GM12878 (cell line): ENCODE results near the gene RND1. TPM values are rescaled to one million over a fixed set of nuclear protein-coding genes. Genes with fewer than 3 reads are reported as not detected.

ENCODE experiments used
- ATAC-seq: fragments of 200-7000 bp; cut with Tn5 transposase; 3 replicates; pipeline ENCODE4 v1.9.1; 2020; ENCODE audit warnings: mild to moderate bottlenecking, moderate library complexity
- BruUV-seq: library from RNA; stranded (reverse); fragments of 400-500 nt; replicated peaks from 2 replicates; lab custom pipeline; 2021; lab: Mats Ljungman, UMichigan
- CTCF ChIA-PET: fragments of 300-600 bp; sonication (Branson Sonifier 250); formaldehyde crosslinking; extraction: SDS; loops from one replicate; lab custom pipeline; 2021; ENCODE audit warnings: inconsistent platforms; lab: Yijun Ruan, JAX
- POLR2A ChIA-PET: fragments of 350-600 bp; formaldehyde crosslinking; extraction: SDS; loops from one replicate; lab custom pipeline; 2021; ENCODE audit warnings: inconsistent platforms; lab: Charles Lee
- RAD21 ChIA-PET: fragments of 300-600 bp; sonication (Branson Sonifier 250); formaldehyde crosslinking; loops from one replicate; lab custom pipeline; 2023; ENCODE audit warnings: antibody characterized with exemption; ENCODE audit not compliant: unreplicated experiment; lab: Charles Lee
- SMC1A ChIA-PET: fragments of 300-600 bp; sonication (Branson Sonifier 250); formaldehyde crosslinking; loops from one replicate; lab custom pipeline; 2023; ENCODE audit not compliant: unreplicated experiment, uncharacterized antibody; lab: Charles Lee
- DNase-seq: peaks from one replicate; pipeline ENCODE4 v3.0.0-alpha.2; 2011; ENCODE audit warnings: low read depth, low spot score
- FAIRE-seq: peaks from 3 replicates; lab custom pipeline; 2011; peaks lifted over from hg19 to GRCh38; lab: Jason Lieb, UNC
- H2AFZ ChIP-seq: 2 replicates; pipeline ENCODE4 v1.6.0; 2011; ENCODE audit warnings: low read depth, low read length, control low read depth; ENCODE audit not compliant: control insufficient read depth
- H3K27ac ChIP-seq: 2 replicates; pipeline ENCODE4 v1.5.1; 2011; ENCODE audit warnings: control low read depth; ENCODE audit not compliant: control insufficient read depth, insufficient read depth
- H3K27me3 ChIP-seq, 2 experiments: replicated peaks in 1 of 2; 2 replicates each; pipeline versions ENCODE4 v1.6.0 to v1.6.1; 2011; ENCODE audit warnings: low read length in 1 of 2; ENCODE audit not compliant: control insufficient read depth in 2 of 2, insufficient read depth in 2 of 2
- H3K36me3 ChIP-seq, 2 experiments: 2 replicates each; pipeline ENCODE4 v1.5.1; 2011; ENCODE audit warnings: low read length in 1 of 2; ENCODE audit not compliant: control insufficient read depth in 2 of 2, insufficient read depth in 2 of 2
- H3K4me1 ChIP-seq: 2 replicates; pipeline ENCODE4 v1.6.1; 2011; ENCODE audit warnings: mild to moderate bottlenecking, low read length, moderate library complexity, mixed read lengths; ENCODE audit not compliant: control insufficient read depth, insufficient read depth
- H3K4me2 ChIP-seq: 2 replicates; pipeline ENCODE4 v1.6.0; 2011; ENCODE audit warnings: control low read depth; ENCODE audit not compliant: control insufficient read depth, insufficient read depth
- H3K4me3 ChIP-seq: fragments of 200-600 bp; sonication (generic); 2 replicates; pipeline ENCODE4 v1.5.1; 2016
- H3K79me2 ChIP-seq: 2 replicates; pipeline ENCODE4 v1.6.0; 2011; ENCODE audit warnings: low read length; ENCODE audit not compliant: control insufficient read depth, insufficient read depth
- H3K9ac ChIP-seq: 2 replicates; pipeline ENCODE4 v1.8.0; 2011; ENCODE audit warnings: low read length, control low read depth, mixed read lengths; ENCODE audit not compliant: control insufficient read depth, insufficient read depth
- H3K9me3 ChIP-seq: replicated peaks from 3 replicates; pipeline ENCODE4 v1.5.1; 2011; ENCODE audit warnings: mild to moderate bottlenecking, low read length; ENCODE audit not compliant: control insufficient read depth, insufficient read depth
- H4K20me1 ChIP-seq: 2 replicates; pipeline ENCODE4 v1.6.0; 2011; ENCODE audit not compliant: control insufficient read depth, insufficient read depth
- CREB1 ChIP-seq: IDR thresholded peaks from 2 replicates; pipeline ENCODE4 v1.6.1; 2012; ENCODE audit warnings: low read depth, mild to moderate bottlenecking, inconsistent platforms
- ETV6 ChIP-seq, 2 experiments: fragments of 450-650 bp in 1 of 2; IDR thresholded peaks in 1 of 2; conservative IDR thresholded peaks in 1 of 2; 2 replicates each; pipeline ENCODE4 v1.6.1; 2014; ENCODE audit warnings: antibody characterized with exemption in 1 of 2, borderline replicate concordance in 1 of 2, low read depth in 1 of 2, mild to moderate bottlenecking in 1 of 2, moderate library complexity in 1 of 2
- FOS ChIP-seq: IDR thresholded peaks from 3 replicates; pipeline ENCODE4 v1.6.1; 2011; ENCODE audit warnings: borderline replicate concordance; ENCODE audit not compliant: insufficient read length; ENCODE audit errors: extremely low read depth
- FOXK2 ChIP-seq: fragments of 450-650 bp; IDR thresholded peaks from 2 replicates; pipeline ENCODE4 v1.6.1; 2017; ENCODE audit warnings: mild to moderate bottlenecking, moderate library complexity
- HDGF ChIP-seq: fragments of 450-650 bp; IDR thresholded peaks from 2 replicates; pipeline ENCODE4 v1.6.1; 2016; ENCODE audit warnings: antibody characterized with exemption
- IKZF2 ChIP-seq, 2 experiments: fragments of 450-650 bp; IDR thresholded peaks; 2 replicates each; pipeline ENCODE4 v1.6.1; 2017; ENCODE audit warnings: mild to moderate bottlenecking in 2 of 2, moderate library complexity in 2 of 2
- NFIC ChIP-seq: IDR thresholded peaks from 2 replicates; pipeline ENCODE4 v1.6.1; 2012; ENCODE audit warnings: low read depth, mild to moderate bottlenecking, inconsistent platforms, low read length, moderate library complexity
- PAX5 ChIP-seq: IDR thresholded peaks from 2 replicates; pipeline ENCODE4 v1.6.1; 2011; ENCODE audit warnings: low read depth, low read length, borderline replicate concordance
- POU2F2 ChIP-seq: IDR thresholded peaks from 3 replicates; pipeline ENCODE4 v1.6.1; 2011; ENCODE audit warnings: low read depth, mild to moderate bottlenecking, low read length, borderline replicate concordance
- RAD51 ChIP-seq: fragments of 450-650 bp; IDR thresholded peaks from 2 replicates; pipeline ENCODE4 v1.6.1; 2016; ENCODE audit warnings: moderate library complexity, mild to moderate bottlenecking, inconsistent platforms
- TARDBP ChIP-seq: IDR thresholded peaks from 2 replicates; pipeline ENCODE4 v1.6.1; 2016; ENCODE audit warnings: borderline replicate concordance
- ZNF622 ChIP-seq: fragments of 450-650 bp; IDR thresholded peaks from 2 replicates; pipeline ENCODE4 v1.6.1; 2017; ENCODE audit warnings: mild to moderate bottlenecking, inconsistent platforms
- WGBS: methylation state at CpG from one replicate; pipeline ENCODE4 v1.1.6; 2016; ENCODE audit warnings: low lambda C conversion rate; ENCODE audit not compliant: insufficient replicate concordance, insufficient coverage; ENCODE audit errors: missing lambda C conversion rate; 5-methylcytosine and 5-hydroxymethylcytosine counted together
- in situ Hi-C: fragments of 300-500 bp; cut with MboI; formaldehyde crosslinking; loops from 9 replicates; pipeline ENCODE4 v1.14.3; 2018; ENCODE audit warnings: mixed read lengths
- intact Hi-C: fragments of 100-400 bp; cut with micrococcal nuclease; formaldehyde crosslinking; loops from one replicate; pipeline ENCODE4 v1.14.2; 2022; ENCODE audit not compliant: unreplicated experiment
- polyA plus RNA-seq, 11 experiments: library from polyadenylated mRNA; depleted of rRNA in 4 of 11; unstranded in 6 of 11; stranded (reverse) in 5 of 11; fragments of >200 nt; fragmentation: Nextera tagmentation in 4 of 11; fragmentation: Illumina TruSeq in 1 of 11; extraction: Ambion mirVana in 4 of 11; extraction: Trizol in 1 of 11; gene quantifications; 1 replicate in 1 of 11; 2 replicates in 10 of 11; pipeline versions ENCODE4 v1.2.1 to v1.2.3, GENCODE V29; 2011 to 2016; ENCODE audit warnings: inconsistent platforms in 2 of 11, missing spikeins in 2 of 11, low read depth in 1 of 11
- total RNA-seq, 4 experiments: library from RNA; depleted of rRNA in 3 of 4; stranded (reverse); fragments of >200 nt in 3 of 4; fragmentation: Illumina TruSeq in 1 of 4; extraction: Trizol in 1 of 4; gene quantifications; 2 replicates each; pipeline versions ENCODE4 v1.2.1 to v1.2.3, GENCODE V29; 2013 to 2021
- TF ChIP-seq, protein P1 (sequence below): IDR thresholded peaks from 2 replicates; pipeline ENCODE4 v1.6.1; 2011; ENCODE audit warnings: borderline replicate concordance, low read depth, mild to moderate bottlenecking, moderate library complexity, low read length; ENCODE audit not compliant: insufficient read depth, poor library complexity, severe bottlenecking
- TF ChIP-seq, protein P2 (sequence below): IDR thresholded peaks from 2 replicates; pipeline ENCODE4 v1.6.1; 2011; ENCODE audit warnings: borderline replicate concordance, low read depth, mild to moderate bottlenecking, moderate library complexity, mixed read lengths, low read length; ENCODE audit not compliant: insufficient read depth; ENCODE audit errors: extremely low read length

RND1 gene
- total and polyA plus RNA-seq, 10 of the 15 experiments (the other 5 are each of a cell fraction or from before 2014, with no cell fraction given), result 0.24 to 5.1 (median 1.5) TPM

DNA sequence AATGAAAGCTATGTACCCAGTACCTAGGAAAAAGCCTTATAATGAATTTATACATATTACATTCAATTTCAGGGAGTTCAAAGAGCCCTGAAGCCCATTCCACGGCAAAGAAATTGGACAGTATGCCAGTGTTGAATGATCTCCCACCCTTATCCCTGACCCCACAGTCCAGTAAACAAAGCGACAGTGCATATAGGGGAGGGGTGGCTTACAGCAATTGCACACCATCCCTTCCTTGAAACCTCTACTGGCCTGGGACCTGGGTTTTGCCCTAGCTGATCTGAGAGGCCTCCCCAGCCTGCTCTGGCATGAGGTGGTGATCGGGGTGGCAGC is 17.3 kb upstream of the RND1 start:
- ATAC-seq (no peak), FAIRE-seq (no peak), DNase-seq (no peak)
- H3K9me3 ChIP-seq, result no peaks in the 10 kb centered on the region
- ChIA-PET CTCF (interaction anchor here (1.2 to 1.8 kb wide), 4 partner anchors 8 to 53 kb away, joined by 3 to 12 read pairs (median 4); no protein-coding TSS in a partner anchor), SMC1A (interaction anchor here (1.6 to 2.5 kb wide), 2 partner anchors 27 to 30 kb away, joined by 5 to 10 read pairs; no protein-coding TSS in a partner anchor), POLR2A (no interaction called here), RAD21 (no interaction called here)
- TF ChIP-seq TARDBP, result no peak
- TF ChIP-seq NFIC, result no peak
- no peak for TF ChIP-seq FOS
- no peak for TF ChIP-seq CREB1
- no peak for TF ChIP-seq RAD51
- no peak for TF ChIP-seq ZNF622
- no peak for TF ChIP-seq FOXK2
- TF ChIP-seq, protein P1, sequence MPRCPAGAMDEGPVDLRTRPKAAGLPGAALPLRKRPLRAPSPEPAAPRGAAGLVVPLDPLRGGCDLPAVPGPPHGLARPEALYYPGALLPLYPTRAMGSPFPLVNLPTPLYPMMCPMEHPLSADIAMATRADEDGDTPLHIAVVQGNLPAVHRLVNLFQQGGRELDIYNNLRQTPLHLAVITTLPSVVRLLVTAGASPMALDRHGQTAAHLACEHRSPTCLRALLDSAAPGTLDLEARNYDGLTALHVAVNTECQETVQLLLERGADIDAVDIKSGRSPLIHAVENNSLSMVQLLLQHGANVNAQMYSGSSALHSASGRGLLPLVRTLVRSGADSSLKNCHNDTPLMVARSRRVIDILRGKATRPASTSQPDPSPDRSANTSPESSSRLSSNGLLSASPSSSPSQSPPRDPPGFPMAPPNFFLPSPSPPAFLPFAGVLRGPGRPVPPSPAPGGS, result no peak
- TF ChIP-seq PAX5, result no peak
- no peak for TF ChIP-seq HDGF
- TF ChIP-seq, protein P2, sequence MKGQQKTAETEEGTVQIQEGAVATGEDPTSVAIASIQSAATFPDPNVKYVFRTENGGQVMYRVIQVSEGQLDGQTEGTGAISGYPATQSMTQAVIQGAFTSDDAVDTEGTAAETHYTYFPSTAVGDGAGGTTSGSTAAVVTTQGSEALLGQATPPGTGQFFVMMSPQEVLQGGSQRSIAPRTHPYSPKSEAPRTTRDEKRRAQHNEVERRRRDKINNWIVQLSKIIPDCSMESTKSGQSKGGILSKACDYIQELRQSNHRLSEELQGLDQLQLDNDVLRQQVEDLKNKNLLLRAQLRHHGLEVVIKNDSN, result no peak
- TF ChIP-seq IKZF2 (IDR thresholded peaks at IDR 0.05), result no peak
- no peak for TF ChIP-seq ETV6 (conservative IDR thresholded peaks at IDR 0.05 in 1 of 2, IDR thresholded peaks at IDR 0.05 in 1 of 2; ENCODE audit: borderline replicate concordance in 1 of 2, low read depth in 1 of 2)
- no peak for TF ChIP-seq POU2F2
- intact Hi-C loops (no loop called here), in situ Hi-C loops (no loop called here)
- BruUV-seq, result no TSS peak
- no peaks in the 10 kb centered on the region for H4K20me1 ChIP-seq
- WGBS, result 17% methylated on average over 3 of the region's 3 CpGs
- H3K27ac ChIP-seq, result no peak overlapping the region
- H3K27me3 ChIP-seq, result peaks cover 4 to 12% of the 10 kb centered on the region in 2 experiments; a peak in 3 of 4 replicates
- H3K9ac ChIP-seq, result no peak overlapping the region
- H3K36me3 ChIP-seq, result no peaks in the 10 kb centered on the region
- no peak overlapping the region for H2AFZ ChIP-seq
- no peaks in the 10 kb centered on the region for H3K79me2 ChIP-seq
- H3K4me2 ChIP-seq, result no peak overlapping the region
- H3K4me1 ChIP-seq, result no peaks in the 10 kb centered on the region
- no peak overlapping the region for H3K4me3 ChIP-seq
